ENCODE measurements around the gene PSMG1.

Gene PSMG1

GRCh38 chr21:39132248-39132647, 51.0 kb downstream of the PSMG1 start:
- Histone ChIP-seq H3K27ac (ENCODE audit: low read length) (no peak overlapping the region), H3K9ac (ENCODE audit: low read depth, low read length) (no peak overlapping the region), H3K4me3 (ENCODE audit: low read length) (no peak overlapping the region), H3K4me1 (ENCODE audit: insufficient read depth, low read length) (peaks cover 1% of the 10 kb centered on the region; the same call in 1 of the 2 replicates), H3K9me3 (ENCODE audit: insufficient read depth, low read depth, low read length) (no peaks in the 10 kb centered on the region), H3K27me3 (ENCODE audit: insufficient read depth, low read length) (no peaks in the 10 kb centered on the region), H3K36me3 (ENCODE audit: insufficient read depth, low read depth, low read length) (no peaks in the 10 kb centered on the region)

GRCh38 chr21:39131791-39132190, 51.5 kb downstream of the PSMG1 start:
- Histone ChIP-seq H3K27me3 (ENCODE audit: insufficient read depth, low read length) (no peaks in the 10 kb centered on the region), H3K4me3 (ENCODE audit: low read length) (no peak overlapping the region), H3K9ac (ENCODE audit: low read depth, low read length) (no peak overlapping the region)

GRCh38 chr21:39127506-39127905, 55.7 kb downstream of the PSMG1 start:
- no peak overlapping the region for H3K4me3 ChIP-seq (ENCODE audit: low read length)
- H3K4me1 ChIP-seq (ENCODE audit: insufficient read depth, low read length), result no peaks in the 10 kb centered on the region
- H3K9ac ChIP-seq (ENCODE audit: low read depth, low read length), result no peak overlapping the region
- H3K36me3 ChIP-seq (ENCODE audit: insufficient read depth, low read depth, low read length), result no peaks in the 10 kb centered on the region
- H3K9me3 ChIP-seq (ENCODE audit: insufficient read depth, low read depth, low read length), result no peaks in the 10 kb centered on the region
- H3K27ac ChIP-seq (ENCODE audit: low read length), result no peak overlapping the region
- H3K27me3 ChIP-seq (ENCODE audit: insufficient read depth, low read length), result no peaks in the 10 kb centered on the region

More at GRCh38 chr21:39131791-39132190, 51.5 kb downstream of the PSMG1 start:
- no peaks in the 10 kb centered on the region for H3K9me3 ChIP-seq (ENCODE audit: insufficient read depth, low read depth, low read length)
- H3K27ac ChIP-seq (ENCODE audit: low read length), result no peak overlapping the region
- H3K36me3 ChIP-seq (ENCODE audit: insufficient read depth, low read depth, low read length), result no peaks in the 10 kb centered on the region
- H3K4me1 ChIP-seq (ENCODE audit: insufficient read depth, low read length), result no peaks in the 10 kb centered on the region

- no peaks in the 10 kb centered on the region for H3K4me1 ChIP-seq (ENCODE audit: insufficient read depth, low read length)
- H3K36me3 ChIP-seq (ENCODE audit: insufficient read depth, low read depth, low read length), result no peaks in the 10 kb centered on the region
- H3K4me3 ChIP-seq (ENCODE audit: low read length), result no peak overlapping the region
- H3K27ac ChIP-seq (ENCODE audit: low read length), result no peak overlapping the region
- H3K9ac ChIP-seq (ENCODE audit: low read depth, low read length), result no peak overlapping the region
- H3K9me3 ChIP-seq (ENCODE audit: insufficient read depth, low read depth, low read length), result no peaks in the 10 kb centered on the region
- no peaks in the 10 kb centered on the region for H3K27me3 ChIP-seq (ENCODE audit: insufficient read depth, low read length)
These were observed 56.8 kb downstream of the PSMG1 start for GRCh38 chr21:39126486-39126806.

- H3K27me3 ChIP-seq (ENCODE audit: insufficient read depth, low read length), result no peaks in the 10 kb centered on the region
- H3K36me3 ChIP-seq (ENCODE audit: insufficient read depth, low read depth, low read length), result no peaks in the 10 kb centered on the region
- H3K27ac ChIP-seq (ENCODE audit: low read length), result no peak overlapping the region
- no peaks in the 10 kb centered on the region for H3K9me3 ChIP-seq (ENCODE audit: insufficient read depth, low read depth, low read length)
- H3K4me3 ChIP-seq (ENCODE audit: low read length), result no peak overlapping the region
- no peaks in the 10 kb centered on the region for H3K4me1 ChIP-seq (ENCODE audit: insufficient read depth, low read length)
- H3K9ac ChIP-seq (ENCODE audit: low read depth, low read length), result no peak overlapping the region
These were observed 57.3 kb downstream of the PSMG1 start for GRCh38 chr21:39125752-39126485.
